IPS-11a (cell line): ENCODE data around the gene CD44.

Experiments used
- H3K4me3 ChIP-seq: one replicate; pipeline ENCODE4 v1.5.1; 2013; ENCODE audit warnings: low read depth, low read length, control low read depth

Gene CD44

GRCh38 chr11:35111161-35112055 is 27.6 kb upstream of the CD44 start:
- H3K4me3 ChIP-seq = no peak overlapping the region

DNA sequence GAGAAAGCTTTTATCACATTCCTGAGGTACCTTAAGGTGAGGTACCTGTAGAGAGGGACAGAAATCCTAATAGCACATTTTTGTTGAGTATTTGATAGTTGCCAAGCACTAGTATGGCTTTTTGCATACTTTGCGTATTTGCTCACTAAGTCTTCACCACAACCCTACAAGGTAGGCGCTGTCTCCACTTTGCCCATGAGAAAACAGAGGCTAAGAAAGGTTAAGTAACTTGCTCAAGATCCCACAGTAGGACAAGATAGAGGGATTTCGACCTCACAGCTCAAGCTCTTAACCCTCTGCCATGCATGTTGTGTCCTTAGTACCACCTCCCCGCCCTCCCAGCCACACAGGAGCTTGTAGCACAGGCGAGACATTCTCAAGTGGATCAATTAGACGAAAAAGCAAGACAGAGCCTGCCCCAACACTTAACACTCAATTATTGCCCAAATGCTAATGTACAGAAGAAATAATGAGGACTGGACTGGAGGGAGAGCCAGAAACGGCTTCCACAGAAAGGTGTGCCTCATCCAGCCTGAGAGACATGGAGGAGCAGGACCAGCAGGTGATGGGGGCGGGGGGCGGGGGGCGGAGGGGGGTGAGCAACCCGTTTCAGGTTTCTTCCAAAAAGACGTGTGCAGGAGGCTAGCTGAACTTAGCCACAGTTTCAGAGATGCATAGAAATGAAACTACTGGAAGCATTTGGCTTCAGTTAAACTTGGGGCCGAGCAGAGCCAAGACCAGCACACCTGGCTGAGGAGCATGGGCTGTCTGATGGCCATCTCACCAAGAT is 26.7 kb upstream of the CD44 start:
- H3K4me3 ChIP-seq = no peak overlapping the region

DNA sequence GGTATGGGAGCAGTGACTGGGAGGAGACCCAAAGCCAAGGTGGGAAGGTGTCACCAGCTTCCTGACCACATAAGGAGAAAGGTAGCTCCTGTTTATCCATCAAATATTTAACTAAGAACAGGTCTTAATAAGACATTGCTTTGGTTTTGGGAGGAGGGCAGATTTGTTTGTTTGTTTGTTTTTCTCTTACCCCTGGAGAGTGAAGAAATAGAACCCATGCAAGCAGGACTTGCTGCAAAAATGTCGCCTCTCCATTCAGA is 26.2 kb upstream of the CD44 start:
- H3K4me3 ChIP-seq = no peak overlapping the region

GRCh38 chr11:35114906-35115687 is 23.9 kb upstream of the CD44 start:
- H3K4me3 ChIP-seq = no peak overlapping the region

GRCh38 chr11:35115688-35116030 is 23.3 kb upstream of the CD44 start:
- H3K4me3 ChIP-seq = no peak overlapping the region

DNA sequence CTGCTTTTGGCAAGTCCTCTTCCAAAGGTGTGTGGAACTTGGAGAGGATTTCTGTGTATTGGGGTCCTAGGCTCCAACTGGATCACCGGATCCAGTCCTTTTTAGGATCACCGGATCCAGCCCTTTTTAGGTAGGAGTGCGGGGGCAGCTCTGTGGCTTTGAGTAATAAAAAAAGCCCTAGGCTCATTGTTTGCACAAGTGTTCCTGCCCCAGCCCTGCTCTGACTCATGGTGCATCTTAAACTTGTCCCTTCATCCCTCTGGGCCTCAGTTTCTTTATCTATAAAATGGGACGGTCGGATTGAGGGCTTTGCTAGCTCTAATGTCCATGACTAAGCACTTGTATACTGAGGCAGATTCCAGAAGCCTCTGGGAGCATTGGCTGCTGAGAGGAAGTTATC is 22.7 kb upstream of the CD44 start:
- H3K4me3 ChIP-seq = no peak overlapping the region

DNA sequence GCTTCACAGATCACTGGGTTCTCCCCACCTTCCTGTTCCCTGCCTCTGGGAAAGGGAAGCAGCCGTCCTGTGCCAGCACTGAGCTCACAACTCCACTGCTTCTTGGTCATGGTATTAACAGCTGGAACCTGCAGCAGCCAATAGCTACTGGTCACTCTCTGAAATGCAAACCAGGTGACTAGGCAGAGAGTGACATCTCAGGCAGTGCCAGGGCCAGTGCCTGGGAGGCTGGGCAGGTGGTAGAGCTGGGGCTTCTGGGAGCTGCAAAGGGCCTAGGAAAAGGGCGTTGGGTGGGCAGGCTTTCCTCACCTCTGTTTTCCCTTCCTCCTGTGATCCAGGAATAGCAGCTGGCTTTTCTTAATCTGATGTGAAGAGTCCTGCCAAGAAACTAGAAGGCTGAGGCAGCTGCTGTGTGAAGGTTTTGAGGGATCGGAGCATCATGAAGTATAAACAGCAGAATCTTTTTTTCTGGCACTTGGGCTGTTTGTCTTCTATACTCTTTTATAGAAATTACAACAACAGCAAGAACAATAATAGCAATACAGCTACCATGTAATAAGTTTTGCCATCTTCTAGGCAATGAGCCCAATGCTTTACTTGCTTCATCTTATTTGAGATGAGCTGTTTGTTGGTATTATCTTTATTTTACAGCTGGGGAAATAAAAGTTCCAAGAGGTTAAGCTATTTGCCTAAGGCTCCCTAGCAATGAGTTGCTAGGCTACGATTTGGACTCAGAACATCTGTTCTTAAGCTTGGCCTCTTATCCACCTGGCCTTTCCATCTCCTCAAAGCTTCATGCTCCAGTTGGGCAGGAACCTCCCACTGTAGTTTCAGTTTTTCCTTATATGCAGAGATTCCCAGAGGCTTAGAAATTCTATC is 22.0 kb upstream of the CD44 start:
- H3K4me3 ChIP-seq = no peak overlapping the region

GRCh38 chr11:35118906-35119305 is 20.1 kb upstream of the CD44 start:
- no peak overlapping the region for H3K4me3 ChIP-seq

DNA sequence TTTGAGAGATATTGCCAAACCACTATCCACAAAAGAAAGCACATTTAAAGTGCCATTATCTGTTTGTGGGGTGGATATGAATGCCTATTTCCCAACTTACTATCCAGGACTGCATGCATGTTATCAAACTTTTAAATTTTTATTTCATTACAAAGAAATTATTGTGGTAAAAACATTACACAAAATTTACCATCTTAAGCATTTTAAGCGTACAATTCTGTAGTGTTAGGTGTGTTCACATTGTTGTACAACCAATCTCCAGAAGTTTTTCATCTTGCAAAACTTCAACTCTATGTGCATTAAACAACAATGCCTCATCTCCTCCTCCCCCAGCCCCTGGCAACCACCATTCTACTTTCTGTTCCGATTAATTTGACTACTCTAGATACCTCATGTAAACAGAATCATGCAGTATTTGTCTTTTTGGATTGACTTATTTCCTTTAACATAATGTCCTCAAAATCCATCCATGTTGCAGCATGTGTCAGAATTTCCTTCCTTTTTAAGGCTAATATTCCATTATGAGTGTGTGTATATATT is 17.6 kb upstream of the CD44 start:
- no peak overlapping the region for H3K4me3 ChIP-seq

GRCh38 chr11:35122308-35122707 is 16.7 kb upstream of the CD44 start:
- no peak overlapping the region for H3K4me3 ChIP-seq

GRCh38 chr11:35126000-35126878 is 12.7 kb upstream of the CD44 start:
- H3K4me3 ChIP-seq = no peak overlapping the region

DNA sequence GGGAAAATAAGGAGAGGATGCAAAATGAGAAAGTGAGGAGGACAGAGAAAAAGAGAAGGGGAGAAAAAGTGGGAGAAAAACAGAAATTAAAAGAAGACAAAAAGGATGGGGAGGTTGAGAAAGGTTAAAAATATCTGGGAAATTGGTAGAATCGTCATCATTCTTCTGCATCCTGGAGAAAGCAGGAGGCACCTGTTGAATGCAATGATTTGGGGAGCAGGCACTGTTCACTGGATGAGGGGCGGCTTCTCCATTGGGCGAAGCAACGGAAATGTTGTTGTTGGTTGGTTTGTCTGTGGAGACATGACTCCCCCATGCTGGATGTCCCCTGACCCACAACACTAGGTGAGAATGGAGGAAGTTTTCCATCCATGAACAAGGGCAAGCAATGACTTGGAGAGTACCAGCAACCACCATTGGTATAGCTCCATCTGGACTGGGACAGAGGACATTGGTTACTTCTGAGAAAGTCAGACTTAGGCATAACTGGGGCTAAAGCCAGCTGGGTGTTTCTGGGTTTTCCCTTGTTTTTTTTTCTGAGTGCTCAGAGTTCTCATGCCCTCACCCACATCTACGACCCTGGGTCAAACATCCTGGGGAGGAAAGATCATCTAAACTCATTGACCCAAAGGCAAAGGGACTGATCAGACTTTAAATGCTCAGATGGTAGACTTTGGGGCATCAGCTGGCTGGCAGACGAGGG is 11.9 kb upstream of the CD44 start:
- H3K4me3 ChIP-seq = no peak overlapping the region

GRCh38 chr11:35127619-35128018 is 11.4 kb upstream of the CD44 start:
- no peak overlapping the region for H3K4me3 ChIP-seq

DNA sequence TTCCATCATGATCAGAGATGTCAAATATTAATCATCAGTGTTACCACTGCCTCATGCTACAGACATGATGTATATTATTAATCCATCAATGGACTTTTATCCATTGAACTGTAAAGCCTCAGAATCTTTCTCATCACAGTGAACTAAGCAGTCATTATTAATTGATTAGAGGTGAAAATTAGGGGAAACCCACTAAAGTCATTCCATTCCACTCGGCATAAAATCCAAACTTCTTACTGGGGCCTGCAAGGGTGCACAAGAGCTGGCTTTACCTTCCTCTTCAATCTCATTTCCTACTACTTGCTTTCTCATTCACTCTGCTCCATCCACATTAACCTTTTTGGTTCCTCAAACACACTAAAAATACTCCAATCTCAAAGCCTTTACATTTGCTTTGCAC is 7.9 kb upstream of the CD44 start:
- H3K4me3 ChIP-seq = no peak overlapping the region

DNA sequence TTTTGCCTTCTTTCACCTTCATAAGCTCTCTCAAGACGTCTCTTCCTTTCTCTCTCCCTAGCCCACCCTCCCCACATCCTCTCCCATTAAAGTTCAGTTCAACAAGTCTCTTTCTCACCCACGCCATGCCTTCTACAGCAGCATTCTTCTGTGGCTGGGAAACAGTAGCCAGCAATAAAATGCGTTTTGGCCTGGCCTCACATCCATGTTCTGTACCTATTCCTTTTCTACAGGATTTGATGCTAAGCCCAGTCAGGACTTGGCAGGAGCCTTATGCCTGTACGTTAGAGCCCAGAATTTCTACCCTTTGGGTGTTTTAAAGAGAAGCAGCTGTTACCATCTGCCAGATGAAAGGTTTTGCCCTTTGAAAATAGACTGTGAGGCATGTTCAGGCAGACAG is 7.1 kb upstream of the CD44 start:
- no peak overlapping the region for H3K4me3 ChIP-seq

GRCh38 chr11:35133656-35134055 is 5.3 kb upstream of the CD44 start:
- H3K4me3 ChIP-seq = no peak overlapping the region

DNA sequence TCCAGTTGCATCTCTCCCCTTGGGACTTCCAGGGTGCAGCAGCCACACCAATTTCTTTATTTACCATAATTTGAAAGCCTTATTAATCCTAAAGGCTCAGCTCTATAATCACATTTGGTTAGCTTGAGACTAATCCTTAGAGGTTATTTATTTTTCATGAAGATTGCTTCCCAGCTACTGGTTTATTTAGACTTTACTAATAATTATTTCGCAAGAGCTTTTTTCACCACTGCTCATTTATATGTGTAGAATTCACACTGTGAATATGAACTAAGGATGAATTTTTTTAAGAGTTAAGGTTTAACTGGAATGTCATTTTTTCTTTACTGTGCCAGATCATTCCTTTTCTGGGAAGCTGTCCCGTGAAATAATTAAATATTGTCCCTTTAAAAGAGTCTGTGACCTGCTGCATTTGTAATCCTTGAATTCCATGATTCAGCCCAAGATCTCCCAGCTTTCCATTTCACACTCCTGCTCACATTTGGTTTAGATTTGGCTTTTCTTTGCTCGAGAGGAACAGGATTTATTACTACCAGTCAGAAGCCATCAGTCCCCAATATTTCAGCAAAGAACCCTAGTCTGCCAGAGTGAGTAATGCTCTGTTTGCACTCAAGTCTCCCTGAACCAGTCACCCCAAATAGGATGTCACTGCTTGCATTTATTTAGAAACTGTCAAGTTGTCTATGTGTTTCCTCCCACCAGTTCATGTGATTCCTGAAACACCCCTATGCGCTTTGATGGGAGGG is 4.4 kb upstream of the CD44 start:
- H3K4me3 ChIP-seq = no peak overlapping the region

DNA sequence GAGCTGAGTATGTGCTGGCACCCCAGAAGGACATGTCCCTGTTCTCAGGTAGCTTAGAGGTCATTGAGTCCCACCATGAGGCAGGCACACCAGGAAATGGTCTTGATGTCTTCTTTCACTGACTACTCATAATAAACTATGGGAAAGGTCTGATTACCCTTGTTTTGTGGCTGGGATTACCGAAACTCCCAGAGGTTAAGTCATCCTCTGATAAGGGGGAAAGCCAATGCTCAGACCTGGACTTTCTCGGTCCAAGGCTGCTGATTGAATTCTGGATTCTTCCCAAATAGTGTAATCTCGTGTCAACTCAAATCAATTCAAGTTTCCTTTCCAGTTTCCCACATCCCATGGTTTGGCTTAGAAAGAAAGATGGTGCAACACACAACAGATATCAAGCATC is 3.7 kb upstream of the CD44 start:
- H3K4me3 ChIP-seq = no peak overlapping the region
